Stimulated activated CD8-positive, alpha-beta memory T cell treated with anti-CD3 and anti-CD28 coated beads, Interleukin-15, amount 100 ng/mL, for 4 hours (primary cell): ENCODE measurements around the gene RPN2.

Source experiments
- DNase-seq, 2 donors: peaks; one replicate each; pipeline ENCODE4 v3.0.0-alpha.2; 2020; ENCODE audit warnings: low read depth in 2 of 2

Gene RPN2

DNA sequence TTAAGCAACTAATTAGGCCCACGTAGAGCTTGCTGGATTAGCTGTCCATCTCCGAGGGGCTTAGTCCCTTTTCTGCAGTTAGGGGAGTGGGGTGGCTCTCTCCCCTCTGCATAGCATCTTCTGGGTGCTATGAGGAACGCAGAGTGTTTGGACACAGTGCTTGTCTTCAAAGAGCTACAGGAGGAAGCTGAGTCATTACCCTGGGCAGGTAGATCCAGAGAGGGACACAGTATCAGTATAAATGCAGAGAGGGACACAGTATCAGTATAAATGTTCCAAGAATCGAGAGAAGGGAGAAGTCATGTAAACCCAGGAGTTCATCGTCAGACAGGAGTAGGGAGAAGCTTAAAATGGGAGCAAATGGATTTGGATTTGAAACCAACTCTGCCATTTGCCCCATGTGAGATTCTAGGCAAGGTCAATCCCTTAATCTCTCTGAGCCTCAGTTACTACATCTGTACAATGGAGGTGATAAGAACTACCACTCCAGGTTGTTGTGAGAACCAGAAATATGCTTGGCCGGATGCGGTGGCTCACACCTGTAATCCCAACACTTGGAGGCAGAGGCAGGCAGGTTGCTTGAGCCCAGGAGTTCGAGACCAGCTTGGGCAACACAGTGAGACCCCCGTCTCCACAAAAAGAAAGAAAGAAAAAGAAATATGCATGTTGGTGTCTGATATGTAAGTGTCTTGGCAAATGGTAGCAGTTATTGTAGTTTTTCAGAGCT is 88.0 kb downstream of the RPN2 start:
- DNase-seq, result no peak

DNA sequence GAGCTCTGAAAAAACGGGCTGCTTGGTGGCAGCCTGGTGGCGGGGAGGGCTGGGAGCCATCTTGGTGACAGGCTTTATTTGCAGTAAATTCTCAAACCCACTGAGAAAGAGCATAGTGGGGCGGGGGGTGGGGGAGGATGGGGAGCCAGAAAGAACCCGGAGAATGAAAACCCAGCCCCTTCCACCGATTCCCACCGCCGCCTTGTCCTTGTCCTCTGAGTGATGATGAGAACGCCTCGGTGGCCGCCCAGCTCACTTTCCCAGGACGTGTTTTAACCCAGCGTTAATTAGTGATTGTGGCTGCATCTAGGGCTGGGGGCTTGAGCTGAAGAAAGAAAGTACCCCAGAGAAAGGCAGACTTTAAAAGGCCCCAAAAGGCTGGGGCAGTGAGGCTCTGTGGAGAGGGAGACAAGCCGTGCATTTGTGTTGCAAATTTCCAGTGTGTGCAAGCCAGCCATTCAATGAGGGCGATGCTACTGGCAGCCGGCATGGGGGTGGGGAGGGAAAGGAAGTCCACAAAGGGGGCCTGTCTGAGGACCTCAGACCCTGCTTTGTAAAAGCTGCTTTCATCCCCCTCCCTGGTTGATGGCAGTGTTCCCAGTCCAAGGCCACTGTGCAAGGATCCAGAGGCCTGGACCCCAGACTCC is 88.7 kb downstream of the RPN2 start:
- no peak for DNase-seq

DNA sequence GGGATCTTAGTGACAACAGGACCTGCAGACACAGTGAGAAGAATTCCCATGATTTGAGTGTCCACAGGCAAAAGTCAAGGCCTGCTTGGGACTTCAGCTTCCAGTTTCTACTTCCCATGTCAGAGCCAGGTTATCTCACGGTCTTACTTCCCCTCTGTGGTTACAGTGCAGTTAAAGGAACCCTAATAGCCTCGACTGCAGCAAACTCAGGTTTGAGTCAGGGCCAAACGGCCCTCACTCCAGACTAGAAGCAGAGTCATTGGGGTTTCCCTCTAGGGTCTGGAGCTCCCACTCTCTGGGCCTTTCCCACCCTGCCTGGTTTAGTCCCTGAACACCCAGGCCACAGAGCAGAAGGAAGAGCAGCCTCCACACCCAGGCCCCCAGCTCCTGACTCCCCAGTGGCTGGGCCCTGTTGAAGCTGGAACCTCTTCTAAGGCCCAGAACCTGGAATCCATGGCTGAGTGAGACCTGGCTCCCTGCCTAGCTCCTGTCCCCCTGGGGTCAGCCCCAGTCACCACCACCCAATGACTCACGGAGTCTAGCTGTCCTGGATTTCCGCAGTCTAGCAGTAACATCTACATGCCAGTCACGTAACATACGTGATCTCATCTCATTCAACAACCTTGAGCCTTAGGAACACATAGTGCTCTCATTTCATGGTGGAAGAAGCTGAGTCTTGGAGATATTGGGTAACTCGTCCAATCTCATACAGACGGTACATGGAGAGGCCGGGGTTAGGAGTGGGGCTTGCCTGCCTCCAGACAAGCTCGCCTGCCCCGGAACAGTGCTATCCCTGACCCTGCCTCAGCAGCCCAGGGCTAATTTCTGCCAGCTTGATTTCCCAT is 91.7 kb downstream of the RPN2 start:
- no peak for DNase-seq

GRCh38 chr20:37271421-37271768 is 92.3 kb downstream of the RPN2 start:
- DNase-seq, result no peak

GRCh38 chr20:37273988-37274387 is 94.9 kb downstream of the RPN2 start:
- no peak for DNase-seq

- DNase-seq, result no peak
Observed at GRCh38 chr20:37274851-37275524, 95.9 kb downstream of the RPN2 start.

DNA sequence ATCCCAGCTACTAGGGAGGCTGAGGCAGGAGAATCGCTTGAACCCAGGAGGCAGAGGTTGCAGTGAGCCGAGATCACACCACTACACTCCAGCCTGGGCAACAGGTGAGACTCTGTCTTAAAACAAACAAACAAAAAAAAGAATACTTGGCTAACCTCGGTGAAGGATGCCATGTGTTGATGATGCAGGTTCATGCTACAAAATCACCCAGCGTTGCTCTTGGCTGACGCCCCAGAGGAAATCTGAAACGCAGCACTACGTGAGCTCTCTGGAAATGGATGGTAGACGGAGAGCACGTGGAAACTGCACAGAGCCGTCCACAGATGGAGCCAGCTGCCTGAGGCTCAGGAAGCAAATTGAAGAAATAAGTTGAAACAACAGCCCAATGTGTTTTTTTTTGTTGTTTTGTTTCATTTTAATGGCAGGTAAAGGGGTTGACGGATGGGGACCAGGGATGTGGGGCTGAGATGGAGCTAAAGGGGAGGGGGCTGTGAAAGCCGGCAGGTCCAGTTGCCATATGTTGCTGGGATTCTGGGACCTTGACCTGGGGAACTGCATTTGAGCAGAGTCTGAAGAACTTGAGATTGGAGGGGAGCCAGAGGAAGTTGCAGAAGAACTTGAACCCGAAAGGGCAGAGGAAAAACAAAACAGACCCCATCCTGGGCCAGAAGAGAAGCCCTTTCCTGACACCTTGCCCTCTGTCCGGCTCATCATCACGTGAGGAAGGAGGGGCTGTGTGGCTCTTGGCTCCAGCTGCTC is 97.5 kb downstream of the RPN2 start:
- DNase-seq, result no peak

DNA sequence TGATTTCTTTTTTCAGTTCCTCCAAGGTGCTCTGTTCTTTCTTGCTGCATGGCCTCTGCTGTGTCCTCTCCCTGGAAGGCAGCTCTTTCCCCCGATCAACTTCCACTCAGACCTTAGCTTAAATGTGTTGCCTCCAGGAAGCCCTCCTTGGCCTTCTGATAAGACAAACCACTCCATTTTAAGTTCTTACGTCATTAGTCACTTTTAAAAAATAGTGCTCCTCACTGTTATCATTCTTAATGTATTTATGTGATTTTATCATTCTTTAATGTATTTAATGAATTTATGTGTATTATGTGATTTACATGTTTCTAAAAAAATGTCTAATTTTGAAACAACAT is 98.1 kb downstream of the RPN2 start:
- no peak for DNase-seq

DNA sequence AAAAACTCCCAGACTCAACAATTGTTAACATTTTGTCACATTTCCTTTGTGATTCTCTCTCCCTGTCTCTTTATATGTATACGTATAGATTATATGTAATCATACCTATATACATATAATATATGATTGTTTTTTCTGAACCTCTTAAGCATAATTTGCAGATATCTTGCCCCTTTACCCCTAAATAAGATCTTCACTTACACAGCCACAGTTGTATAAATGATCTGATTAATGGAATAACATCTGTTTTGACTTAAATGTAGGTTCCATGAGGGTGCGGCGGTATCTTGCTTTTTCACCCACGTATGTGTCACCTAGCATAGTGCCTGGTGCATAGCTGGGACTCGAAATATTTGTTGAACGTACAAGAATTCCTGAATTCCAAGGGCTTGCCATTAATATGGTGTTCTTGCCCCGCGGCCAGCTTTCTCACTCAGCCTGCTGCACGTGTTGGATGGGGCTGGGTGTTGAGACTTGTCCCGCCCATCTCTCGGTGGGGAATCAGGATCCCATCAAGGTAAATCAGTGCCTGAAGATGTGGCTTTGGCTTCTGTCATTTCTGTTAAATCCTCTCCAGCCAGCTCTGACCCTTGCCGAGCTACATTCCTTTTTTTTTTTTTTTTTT is 99.9 kb downstream of the RPN2 start:
- no peak for DNase-seq

DNA sequence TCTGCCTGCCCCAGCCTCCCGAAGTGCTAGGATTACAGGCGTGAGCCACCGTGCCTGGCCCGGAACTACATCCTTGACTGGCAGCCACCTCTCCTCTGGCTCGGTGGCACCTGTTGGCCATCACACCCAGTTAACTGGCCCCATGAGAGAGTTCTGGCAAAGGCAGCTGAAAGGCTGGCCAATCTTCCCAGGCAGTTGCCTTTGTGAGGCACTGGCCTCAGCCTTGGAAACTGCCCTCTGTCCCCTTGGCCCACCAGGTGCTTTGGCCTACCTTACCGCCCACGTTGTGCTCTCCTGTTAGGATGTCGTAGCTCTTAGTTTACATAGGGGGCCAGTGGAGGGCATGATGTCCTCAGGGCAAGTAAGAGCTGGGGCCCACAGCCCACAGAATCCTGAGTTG is 100.7 kb downstream of the RPN2 start:
- no peak for DNase-seq

- no peak for DNase-seq
Observed at GRCh38 chr20:37280403-37280802, 101.3 kb downstream of the RPN2 start.

- no peak for DNase-seq
Observed at GRCh38 chr20:37282556-37282955, 103.4 kb downstream of the RPN2 start.

GRCh38 chr20:37283530-37284195 is 104.5 kb downstream of the RPN2 start:
- DNase-seq, result no peak

DNA sequence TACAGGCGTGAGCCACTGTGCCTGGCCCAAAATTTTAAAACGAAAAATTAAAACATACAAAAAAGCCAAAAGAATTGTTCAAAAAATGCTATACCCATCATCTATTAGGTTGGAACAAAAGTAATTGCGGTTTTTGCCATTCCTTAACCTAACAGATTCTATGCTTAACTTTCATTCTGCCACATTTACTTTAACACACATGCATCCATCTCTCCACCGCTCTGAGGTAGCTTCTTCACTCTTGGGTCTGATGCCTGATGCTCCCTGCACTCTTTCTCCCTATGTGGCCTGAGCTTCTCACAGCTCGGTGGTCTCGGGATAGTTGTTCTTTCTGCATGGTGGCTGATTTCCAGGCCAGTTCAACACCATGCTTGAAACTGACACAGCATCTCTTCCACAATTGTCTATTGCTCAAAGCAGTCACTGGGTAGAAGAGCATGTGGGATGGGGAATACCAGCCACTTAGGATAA is 105.6 kb downstream of the RPN2 start:
- no peak for DNase-seq

DNA sequence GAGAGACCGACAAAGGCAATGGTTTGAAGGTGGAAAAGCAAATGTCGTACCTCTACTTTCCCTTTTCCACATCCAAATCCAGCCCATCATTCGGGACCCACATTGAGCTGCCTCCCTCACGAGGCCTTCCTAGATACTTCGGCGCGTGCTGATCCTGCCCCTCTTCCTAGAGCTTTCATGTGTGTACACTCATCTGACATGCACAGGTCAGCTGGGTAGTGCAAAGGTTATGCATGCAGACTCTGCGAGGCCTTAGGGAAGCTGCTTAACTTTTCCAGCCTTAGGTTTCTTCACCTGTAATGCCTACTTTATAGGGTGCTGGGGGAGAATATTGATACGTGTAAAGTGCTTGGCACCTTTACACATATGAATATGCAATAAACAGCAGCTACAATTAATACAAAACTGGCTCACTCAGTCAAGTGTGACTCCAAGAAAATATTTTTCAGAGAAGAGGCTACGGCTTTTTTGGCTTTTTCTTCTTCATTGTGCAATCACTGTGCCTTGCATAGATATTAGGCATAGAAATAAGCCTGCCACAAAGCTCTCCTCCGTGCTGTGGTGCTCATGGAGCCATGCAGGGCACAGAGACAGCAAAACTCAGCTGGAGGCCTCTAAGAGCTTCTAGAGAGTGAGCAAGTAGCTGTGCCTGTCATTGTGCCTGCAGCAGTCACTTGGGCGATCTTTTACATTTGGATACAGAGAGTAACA is 106.7 kb downstream of the RPN2 start:
- DNase-seq, result no peak

- DNase-seq, result no peak
Observed at GRCh38 chr20:37288091-37288490, 109.0 kb downstream of the RPN2 start.

- no peak for DNase-seq
Observed at GRCh38 chr20:37290158-37290810, 111.2 kb downstream of the RPN2 start.
